ENCODE data around the gene TGFB1.
"Not testable (repeated sequence)": the region's sequence is repeated elsewhere in the genome, so short reads cannot be mapped to it uniquely, and the experiment has no call there.

TGFB1 gene

GRCh38 chr19:41299755-41300089, 54.0 kb downstream of the TGFB1 start:
- no peak for DNase-seq

- DNase-seq: no peak
Measured at GRCh38 chr19:41299046-41299754, 54.5 kb downstream of the TGFB1 start.

GRCh38 chr19:41298348-41298964, 55.3 kb downstream of the TGFB1 start:
- peak in 1 of 3 experiments; percentile 10 for DNase-seq

GRCh38 chr19:41297628-41298347, 55.9 kb downstream of the TGFB1 start:
- no peak for DNase-seq

GRCh38 chr19:41296433-41296871, 57.3 kb downstream of the TGFB1 start:
- no peak for DNase-seq

- no peak for DNase-seq
Measured at GRCh38 chr19:41295499-41295898, 58.2 kb downstream of the TGFB1 start.

- DNase-seq: no peak
Measured at GRCh38 chr19:41294393-41294792, 59.3 kb downstream of the TGFB1 start.

GRCh38 chr19:41289814-41290213, 63.9 kb downstream of the TGFB1 start:
- not testable (repeated sequence) for DNase-seq

- DNase-seq: no peak
Measured at GRCh38 chr19:41288673-41289530, 64.8 kb downstream of the TGFB1 start.
